22Rv1 (cell line): Measurements from ENCODE around the gene ROR1.

ENCODE experiments used
- CTCF ChIP-seq: fragments of 450-650 bp; IDR thresholded peaks from 2 replicates; pipeline ENCODE4 v1.5.1; 2017; ENCODE audit warnings: mild to moderate bottlenecking
- ZFX ChIP-seq: fragments of 450-650 bp; IDR thresholded peaks from 2 replicates; pipeline ENCODE4 v1.6.1; 2017; ENCODE audit warnings: antibody characterized with exemption, borderline replicate concordance

GRCh38 chr1:63858153-63858552 is 84.3 kb downstream of the ROR1 start:
- no peak for TF ChIP-seq CTCF
- no peak for TF ChIP-seq ZFX
